ENCODE results near the gene GPC3. TPM values are rescaled to one million over a fixed set of nuclear protein-coding genes. Genes with fewer than 3 reads are reported as not detected.
"Not testable (repeated sequence)": the region's sequence is repeated elsewhere in the genome, so short reads cannot be mapped to it uniquely, and the experiment has no call there.

GPC3 gene
- polyA plus RNA-seq, 1 donor = 75.8 TPM

- WGBS (ENCODE audit: insufficient coverage, low lambda C conversion rate) = no CpG with 5 or more reads among the region's 3 CpGs
- Histone ChIP-seq H3K27ac (ENCODE audit: low read length) (no peak overlapping the region), H3K27me3 (ENCODE audit: control insufficient read depth, insufficient read depth, low read length) (no peaks in the 10 kb centered on the region), H3K9me3 (ENCODE audit: control insufficient read depth, low read depth, low read length) (no peaks in the 10 kb centered on the region), H3K4me3 (ENCODE audit: low read length) (no peak overlapping the region), H3K36me3 (ENCODE audit: control insufficient read depth, insufficient read depth, low read length) (no peaks in the 10 kb centered on the region), H3K4me1 (ENCODE audit: control insufficient read depth, insufficient read depth, low read length) (no peaks in the 10 kb centered on the region)
- no peak for DNase-seq
These were observed 448.3 kb downstream of the GPC3 start for GRCh38 chrX:133537142-133537541.

DNA sequence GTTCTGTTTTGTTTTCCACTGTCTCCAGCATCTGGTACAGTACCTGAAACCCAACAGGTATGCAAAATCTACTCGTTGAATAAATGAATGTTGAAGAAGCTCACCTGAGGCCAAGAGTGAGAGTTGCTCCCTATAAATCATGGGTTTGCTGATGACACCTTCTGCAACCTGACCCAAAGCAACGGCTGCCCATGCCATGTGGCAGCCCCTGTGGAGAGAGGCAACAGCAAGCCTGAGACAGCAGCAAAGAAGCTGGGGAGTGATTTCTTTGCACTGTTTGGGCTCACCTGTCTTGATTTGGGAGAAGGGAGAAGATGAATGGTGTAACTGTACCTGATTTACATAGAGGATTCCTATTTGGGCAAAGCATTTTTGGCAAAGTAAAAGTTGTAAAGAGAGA, 450.3 kb downstream of the GPC3 start:
- H3K27ac ChIP-seq (ENCODE audit: low read length) = no peak overlapping the region
- H3K9me3 ChIP-seq (ENCODE audit: control insufficient read depth, low read depth, low read length) = no peaks in the 10 kb centered on the region
- WGBS (ENCODE audit: insufficient coverage, low lambda C conversion rate) = no CpG with 5 or more reads among the region's 2 CpGs
- H3K4me1 ChIP-seq (ENCODE audit: control insufficient read depth, insufficient read depth, low read length) = no peaks in the 10 kb centered on the region
- no peaks in the 10 kb centered on the region for H3K27me3 ChIP-seq (ENCODE audit: control insufficient read depth, insufficient read depth, low read length)
- no peaks in the 10 kb centered on the region for H3K36me3 ChIP-seq (ENCODE audit: control insufficient read depth, insufficient read depth, low read length)
- no peak for DNase-seq
- no peak overlapping the region for H3K4me3 ChIP-seq (ENCODE audit: low read length)

GRCh38 chrX:133534172-133534571, 451.2 kb downstream of the GPC3 start:
- Histone ChIP-seq H3K27ac (ENCODE audit: low read length) (no peak overlapping the region), H3K27me3 (ENCODE audit: control insufficient read depth, insufficient read depth, low read length) (no peaks in the 10 kb centered on the region), H3K36me3 (ENCODE audit: control insufficient read depth, insufficient read depth, low read length) (no peaks in the 10 kb centered on the region), H3K9me3 (ENCODE audit: control insufficient read depth, low read depth, low read length) (no peaks in the 10 kb centered on the region), H3K4me1 (ENCODE audit: control insufficient read depth, insufficient read depth, low read length) (no peaks in the 10 kb centered on the region), H3K4me3 (ENCODE audit: low read length) (no peak overlapping the region)
- DNase-seq = no peak
- WGBS (ENCODE audit: insufficient coverage, low lambda C conversion rate) = no CpG with 5 or more reads among the region's 4 CpGs

GRCh38 chrX:133533249-133533648, 452.1 kb downstream of the GPC3 start:
- no peaks in the 10 kb centered on the region for H3K9me3 ChIP-seq (ENCODE audit: control insufficient read depth, low read depth, low read length)
- no peaks in the 10 kb centered on the region for H3K36me3 ChIP-seq (ENCODE audit: control insufficient read depth, insufficient read depth, low read length)
- no peaks in the 10 kb centered on the region for H3K4me1 ChIP-seq (ENCODE audit: control insufficient read depth, insufficient read depth, low read length)
- no CpG with 5 or more reads among the region's 3 CpGs for WGBS (ENCODE audit: insufficient coverage, low lambda C conversion rate)
- H3K27me3 ChIP-seq (ENCODE audit: control insufficient read depth, insufficient read depth, low read length) = no peaks in the 10 kb centered on the region
- H3K27ac ChIP-seq (ENCODE audit: low read length) = no peak overlapping the region
- no peak overlapping the region for H3K4me3 ChIP-seq (ENCODE audit: low read length)
- no peak for DNase-seq

DNA sequence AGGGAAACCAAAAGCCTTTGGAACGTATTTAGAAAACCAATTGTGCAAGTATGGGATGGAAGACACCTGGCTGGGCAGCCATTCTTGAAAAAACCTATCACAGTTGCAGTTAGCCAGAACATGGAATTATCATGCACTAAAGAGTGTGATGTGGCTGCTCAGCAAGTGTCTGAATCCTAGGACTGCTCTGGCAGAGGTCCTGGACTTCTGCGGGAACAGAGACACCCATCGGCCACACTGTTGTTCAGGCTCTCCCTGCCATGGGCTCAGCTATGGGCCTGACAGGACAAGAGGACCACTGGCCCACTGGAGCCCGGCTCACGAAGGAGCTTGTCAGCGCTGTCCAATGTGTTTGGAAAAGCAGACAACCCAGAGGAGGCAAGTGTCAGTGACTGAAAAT, 454.4 kb downstream of the GPC3 start:
- WGBS (ENCODE audit: insufficient coverage, low lambda C conversion rate) = no CpG with 5 or more reads among the region's 6 CpGs
- no peak for DNase-seq
- no peak overlapping the region for H3K27ac ChIP-seq (ENCODE audit: low read length)

GRCh38 chrX:133529578-133529977, 455.8 kb downstream of the GPC3 start:
- H3K27me3 ChIP-seq (ENCODE audit: control insufficient read depth, insufficient read depth, low read length) = no peaks in the 10 kb centered on the region
- H3K9me3 ChIP-seq (ENCODE audit: control insufficient read depth, low read depth, low read length) = no peaks in the 10 kb centered on the region
- no CpG with 5 or more reads among the region's 3 CpGs for WGBS (ENCODE audit: insufficient coverage, low lambda C conversion rate)
- H3K36me3 ChIP-seq (ENCODE audit: control insufficient read depth, insufficient read depth, low read length) = no peaks in the 10 kb centered on the region
- H3K4me3 ChIP-seq (ENCODE audit: low read length) = no peak overlapping the region
- no peak for DNase-seq
- no peak overlapping the region for H3K27ac ChIP-seq (ENCODE audit: low read length)
- no peaks in the 10 kb centered on the region for H3K4me1 ChIP-seq (ENCODE audit: control insufficient read depth, insufficient read depth, low read length)

More for the DNA sequence above, 454.4 kb downstream of the GPC3 start:
- Histone ChIP-seq H3K9me3 (ENCODE audit: control insufficient read depth, low read depth, low read length) (no peaks in the 10 kb centered on the region), H3K27me3 (ENCODE audit: control insufficient read depth, insufficient read depth, low read length) (no peaks in the 10 kb centered on the region), H3K36me3 (ENCODE audit: control insufficient read depth, insufficient read depth, low read length) (no peaks in the 10 kb centered on the region), H3K4me3 (ENCODE audit: low read length) (no peak overlapping the region), H3K4me1 (ENCODE audit: control insufficient read depth, insufficient read depth, low read length) (no peaks in the 10 kb centered on the region)

DNA sequence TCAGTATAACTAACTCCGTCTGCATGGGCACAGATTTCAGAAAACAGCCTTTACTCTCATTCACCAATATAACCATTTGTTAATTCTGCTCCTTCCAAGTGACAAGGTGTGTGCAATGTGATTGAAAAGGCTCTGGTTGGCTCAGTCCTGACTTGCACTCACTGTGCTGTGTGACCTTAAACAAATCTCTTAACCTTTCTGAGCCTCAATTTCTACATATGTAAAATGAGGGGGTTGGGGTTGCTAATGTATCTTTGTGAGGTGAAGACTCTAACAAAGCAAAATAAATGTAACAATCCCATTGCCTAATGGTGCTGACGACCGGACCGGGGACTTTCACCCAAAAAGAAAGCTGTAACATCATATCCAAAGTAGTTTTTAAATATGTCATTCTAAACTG, 457.6 kb downstream of the GPC3 start:
- WGBS (ENCODE audit: insufficient coverage, low lambda C conversion rate) = no CpG with 5 or more reads among the region's 4 CpGs
- H3K4me3 ChIP-seq (ENCODE audit: low read length) = no peak overlapping the region

DNA sequence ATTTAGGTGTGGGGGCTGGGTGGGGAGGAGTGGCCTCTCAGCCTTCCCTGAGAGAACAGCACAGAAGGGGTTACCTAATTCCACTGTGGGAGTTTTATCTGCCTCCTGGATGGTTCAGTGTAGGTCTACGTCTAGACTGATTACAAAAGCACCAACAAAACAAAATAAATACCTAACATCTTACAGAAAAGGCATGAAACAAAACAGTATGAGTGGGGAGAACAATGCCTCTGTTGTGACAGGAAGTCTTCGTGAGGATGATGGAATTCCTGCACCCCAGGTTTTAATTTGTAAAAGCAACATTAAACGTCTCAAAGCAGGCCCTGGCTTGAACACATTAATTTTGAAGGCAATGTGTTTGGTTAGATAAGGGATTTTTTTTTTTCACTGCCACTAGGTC, 458.0 kb downstream of the GPC3 start:
- H3K4me1 ChIP-seq (ENCODE audit: control insufficient read depth, insufficient read depth, low read length) = no peaks in the 10 kb centered on the region
- DNase-seq = no peak
- H3K9me3 ChIP-seq (ENCODE audit: control insufficient read depth, low read depth, low read length) = no peaks in the 10 kb centered on the region
- no peak overlapping the region for H3K4me3 ChIP-seq (ENCODE audit: low read length)
- no peaks in the 10 kb centered on the region for H3K27me3 ChIP-seq (ENCODE audit: control insufficient read depth, insufficient read depth, low read length)
- no peaks in the 10 kb centered on the region for H3K36me3 ChIP-seq (ENCODE audit: control insufficient read depth, insufficient read depth, low read length)
- no CpG with 5 or more reads among the region's 3 CpGs for WGBS (ENCODE audit: insufficient coverage, low lambda C conversion rate)
- H3K27ac ChIP-seq (ENCODE audit: low read length) = no peak overlapping the region

More for the DNA sequence above, 457.6 kb downstream of the GPC3 start:
- no peaks in the 10 kb centered on the region for H3K4me1 ChIP-seq (ENCODE audit: control insufficient read depth, insufficient read depth, low read length)
- no peaks in the 10 kb centered on the region for H3K27me3 ChIP-seq (ENCODE audit: control insufficient read depth, insufficient read depth, low read length)
- H3K36me3 ChIP-seq (ENCODE audit: control insufficient read depth, insufficient read depth, low read length) = no peaks in the 10 kb centered on the region
- no peak overlapping the region for H3K27ac ChIP-seq (ENCODE audit: low read length)
- H3K9me3 ChIP-seq (ENCODE audit: control insufficient read depth, low read depth, low read length) = no peaks in the 10 kb centered on the region
- DNase-seq = no peak

DNA sequence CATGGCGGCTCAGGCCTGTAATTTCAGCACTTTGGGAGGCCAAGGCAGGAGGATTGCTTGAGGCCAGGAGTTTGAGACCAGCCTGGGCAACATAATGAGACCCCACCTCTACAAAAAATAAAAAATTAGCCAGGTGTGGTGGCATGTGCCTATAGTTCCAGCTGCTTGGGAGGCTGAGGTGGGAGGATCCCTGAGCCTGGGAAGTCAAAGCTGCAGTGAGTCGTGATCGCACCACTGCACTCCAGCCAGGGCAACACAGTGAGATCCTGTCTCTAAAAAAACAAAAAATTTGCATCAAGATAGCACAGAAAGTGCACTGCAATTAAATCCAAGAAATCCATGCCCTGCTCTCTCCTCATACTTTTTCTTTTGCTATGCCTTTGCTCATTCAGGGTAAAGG, 458.6 kb downstream of the GPC3 start:
- H3K4me1 ChIP-seq (ENCODE audit: control insufficient read depth, insufficient read depth, low read length); H3K9me3 ChIP-seq (ENCODE audit: control insufficient read depth, low read depth, low read length); H3K36me3 ChIP-seq (ENCODE audit: control insufficient read depth, insufficient read depth, low read length); H3K27ac ChIP-seq (ENCODE audit: low read length); H3K27me3 ChIP-seq (ENCODE audit: control insufficient read depth, insufficient read depth, low read length); DNase-seq; H3K4me3 ChIP-seq (ENCODE audit: low read length): not testable (repeated sequence)
- WGBS (ENCODE audit: insufficient coverage, low lambda C conversion rate) = 100% methylated on average over 1 of the region's 3 CpGs

DNA sequence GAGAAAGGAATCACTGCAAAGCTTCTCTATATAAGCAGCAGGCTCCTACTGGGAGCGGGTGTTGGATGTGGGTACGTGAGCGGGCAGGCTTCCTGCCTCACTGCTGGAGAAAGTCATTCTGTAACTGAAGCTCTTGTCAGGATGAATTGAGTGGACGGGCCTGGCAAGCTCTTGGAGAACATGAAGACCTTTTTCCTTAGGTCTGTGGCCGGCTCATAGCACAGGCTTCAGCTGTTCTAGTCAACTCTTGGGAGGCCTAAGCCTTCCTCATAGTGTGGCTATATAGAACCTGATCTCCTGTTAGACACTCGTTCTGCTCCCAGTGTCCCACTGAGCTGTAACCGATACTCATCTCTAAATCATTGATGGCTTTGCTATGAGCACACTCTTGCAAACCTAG, 461.9 kb downstream of the GPC3 start:
- no CpG with 5 or more reads among the region's 7 CpGs for WGBS (ENCODE audit: insufficient coverage, low lambda C conversion rate)
- Histone ChIP-seq H3K27ac (ENCODE audit: low read length) (no peak overlapping the region), H3K4me1 (ENCODE audit: control insufficient read depth, insufficient read depth, low read length) (no peaks in the 10 kb centered on the region), H3K9me3 (ENCODE audit: control insufficient read depth, low read depth, low read length) (no peaks in the 10 kb centered on the region), H3K36me3 (ENCODE audit: control insufficient read depth, insufficient read depth, low read length) (no peaks in the 10 kb centered on the region), H3K4me3 (ENCODE audit: low read length) (no peak overlapping the region), H3K27me3 (ENCODE audit: control insufficient read depth, insufficient read depth, low read length) (no peaks in the 10 kb centered on the region)
- DNase-seq = no peak

DNA sequence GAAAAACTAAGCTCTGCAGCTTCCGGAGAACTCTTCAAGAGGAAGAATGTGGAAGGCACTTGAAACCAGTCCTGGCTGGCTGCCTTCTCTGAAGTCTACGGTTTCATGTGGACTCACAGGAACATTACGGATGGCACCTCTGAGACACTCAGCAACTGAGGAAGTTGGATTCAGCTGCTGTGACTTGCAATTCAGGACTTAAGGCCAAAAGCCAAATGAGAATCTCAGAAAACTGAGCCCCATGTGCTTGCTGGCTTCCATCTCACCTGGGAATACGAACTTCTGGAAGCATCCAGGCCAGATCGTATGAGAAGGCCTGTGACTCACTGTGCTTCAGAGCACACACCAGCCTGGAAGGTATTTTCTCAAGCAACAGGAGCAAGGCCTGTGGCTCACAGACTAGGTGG, 462.3 kb downstream of the GPC3 start:
- no peak overlapping the region for H3K4me3 ChIP-seq (ENCODE audit: low read length)
- no peaks in the 10 kb centered on the region for H3K27me3 ChIP-seq (ENCODE audit: control insufficient read depth, insufficient read depth, low read length)
- no peaks in the 10 kb centered on the region for H3K36me3 ChIP-seq (ENCODE audit: control insufficient read depth, insufficient read depth, low read length)
- no CpG with 5 or more reads among the region's 5 CpGs for WGBS (ENCODE audit: insufficient coverage, low lambda C conversion rate)
- DNase-seq = no peak
- H3K27ac ChIP-seq (ENCODE audit: low read length) = no peak overlapping the region
- H3K4me1 ChIP-seq (ENCODE audit: control insufficient read depth, insufficient read depth, low read length) = no peaks in the 10 kb centered on the region
- no peaks in the 10 kb centered on the region for H3K9me3 ChIP-seq (ENCODE audit: control insufficient read depth, low read depth, low read length)
